NCI-H524 treated with DMSO at 0.1 percent for 48 hours (cell line): ENCODE measurements around the gene FHAD1.

Experiments
- DNase-seq: peaks from one replicate; lab custom pipeline; 2025; lab: John Stamatoyannopoulos, UW

Gene FHAD1

GRCh38 chr1:15436881-15437442, 189.9 kb downstream of the FHAD1 start:
- DNase-seq = no peak

- no peak for DNase-seq
Measured at GRCh38 chr1:15439325-15439724, 192.3 kb downstream of the FHAD1 start.

GRCh38 chr1:15440357-15440756, 193.3 kb downstream of the FHAD1 start:
- no peak for DNase-seq

- no peak for DNase-seq
Measured at GRCh38 chr1:15441247-15441646, 194.2 kb downstream of the FHAD1 start.

- DNase-seq = no peak
Measured at GRCh38 chr1:15442119-15442518, 195.1 kb downstream of the FHAD1 start.

GRCh38 chr1:15442759-15443158, 195.7 kb downstream of the FHAD1 start:
- DNase-seq = no peak

GRCh38 chr1:15443281-15443680, 196.3 kb downstream of the FHAD1 start:
- no peak for DNase-seq

GRCh38 chr1:15444468-15445389, 197.7 kb downstream of the FHAD1 start:
- no peak for DNase-seq

GRCh38 chr1:15445390-15446122, 198.5 kb downstream of the FHAD1 start:
- no peak for DNase-seq

- no peak for DNase-seq
Measured at GRCh38 chr1:15446212-15446611, 199.2 kb downstream of the FHAD1 start.
